Smooth muscle cell (in vitro differentiated cells): ENCODE results near the gene HOXD10. TPM values are rescaled to one million over a fixed set of nuclear protein-coding genes. Genes with fewer than 3 reads are reported as not detected.

ENCODE experiments used
- DNase-seq: peaks from one replicate; lab custom pipeline; 2025; ENCODE audit not compliant: unreplicated experiment; lab: John Stamatoyannopoulos, UW
- H2AFZ ChIP-seq: fragments of 200-600 bp; sonication (generic); 2 replicates; pipeline ENCODE4 v1.6.0; 2016; ENCODE audit warnings: antibody characterized with exemption, low read depth, mild to moderate bottlenecking
- H3F3A ChIP-seq: fragments of 200-600 bp; sonication (generic); 2 replicates; pipeline ENCODE4 v1.6.0; 2017; ENCODE audit warnings: antibody characterized with exemption, low read depth
- H3K27ac ChIP-seq: fragments of 200-600 bp; sonication (generic); 2 replicates; pipeline ENCODE4 v1.5.1; 2016; ENCODE audit warnings: low read depth, mild to moderate bottlenecking
- H3K27me3 ChIP-seq: fragments of 200-600 bp; sonication (generic); 2 replicates; pipeline ENCODE4 v1.6.1; 2016; ENCODE audit warnings: low read depth, mild to moderate bottlenecking
- H3K36me3 ChIP-seq: fragments of 200-600 bp; sonication (generic); 2 replicates; pipeline ENCODE4 v1.5.1; 2016; ENCODE audit warnings: low read depth
- H3K4me1 ChIP-seq: fragments of 200-600 bp; sonication (generic); 2 replicates; pipeline ENCODE4 v1.5.1; 2016; ENCODE audit warnings: low read depth
- H3K4me2 ChIP-seq: fragments of 200-600 bp; sonication (generic); 2 replicates; pipeline ENCODE4 v1.6.0; 2016; ENCODE audit warnings: mild to moderate bottlenecking
- H3K4me3 ChIP-seq: fragments of 200-600 bp; sonication (generic); 2 replicates; pipeline ENCODE4 v1.5.1; 2016; ENCODE audit warnings: mild to moderate bottlenecking
- H3K79me2 ChIP-seq: fragments of 200-600 bp; sonication (generic); 2 replicates; pipeline ENCODE4 v1.6.0; 2016; ENCODE audit warnings: low read depth, mild to moderate bottlenecking
- H3K9ac ChIP-seq: fragments of 200-600 bp; sonication (generic); 2 replicates; pipeline ENCODE4 v1.6.0; 2016; ENCODE audit warnings: low read depth
- H3K9me3 ChIP-seq: fragments of 200-600 bp; sonication (generic); replicated peaks from 2 replicates; pipeline ENCODE4 v1.5.1; 2016; ENCODE audit warnings: low read depth
- H4K20me1 ChIP-seq: fragments of 200-600 bp; sonication (generic); 2 replicates; pipeline ENCODE4 v1.6.0; 2016; ENCODE audit warnings: low read depth
- WGBS: methylation state at CpG from one replicate; pipeline ENCODE4 v1.1.7; 2016; ENCODE audit warnings: low lambda C conversion rate; 5-methylcytosine and 5-hydroxymethylcytosine counted together
- polyA plus RNA-seq: library from polyadenylated mRNA; unstranded; fragments of >200 nt; fragmentation: Nextera tagmentation; extraction: Ambion mirVana; gene quantifications from 2 replicates; pipeline ENCODE4 v1.2.1, GENCODE V29; 2016
- total RNA-seq: library from RNA; depleted of rRNA; stranded (reverse); fragments of >200 nt; gene quantifications from 2 replicates; pipeline ENCODE4 v1.2.3, GENCODE V29; 2014
- TF ChIP-seq, protein P1 (sequence below): fragments of 200-600 bp; sonication (generic); IDR thresholded peaks from 2 replicates; pipeline ENCODE4 v1.5.1; 2017; ENCODE audit warnings: borderline replicate concordance, mild to moderate bottlenecking, antibody characterized with exemption; ENCODE audit not compliant: insufficient read depth, poor library complexity, severe bottlenecking

Gene HOXD10
- total and polyA plus RNA-seq, 2 experiments from 2014 or later = 9.9 to 11.4 TPM

DNA sequence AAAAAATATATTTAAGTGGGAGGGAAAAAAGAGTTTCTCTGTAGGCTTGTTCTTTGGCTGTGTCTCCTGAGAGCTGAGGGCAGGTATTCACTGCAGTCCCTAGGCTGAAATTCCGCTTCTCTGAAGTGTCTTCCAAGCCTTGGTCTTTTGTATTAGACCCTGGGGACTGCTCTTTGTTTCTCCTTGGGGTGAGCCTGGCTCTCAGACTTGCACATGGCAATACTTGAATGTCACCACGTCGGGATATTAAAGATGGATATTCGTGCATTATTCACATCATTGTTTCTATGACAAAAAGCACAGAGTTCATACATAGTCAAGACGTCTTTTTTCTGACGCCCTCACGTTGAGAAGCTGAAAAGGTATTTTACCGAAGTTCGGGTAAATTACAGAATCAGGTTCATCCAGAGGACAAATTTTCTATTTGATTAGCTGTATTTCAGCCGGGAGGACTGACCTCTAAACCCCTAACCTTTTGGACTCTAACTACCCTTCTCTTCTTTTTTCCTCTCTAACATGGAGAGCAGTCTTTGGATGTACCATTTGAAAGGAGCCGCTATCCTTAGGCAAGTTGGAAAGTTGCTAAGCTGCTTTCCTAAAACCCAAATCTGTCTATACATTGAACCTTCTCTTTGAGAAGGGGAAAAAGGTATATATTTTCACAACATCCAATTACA is 38.1 kb downstream of the HOXD10 start:
- Histone ChIP-seq H3K9ac (no peak overlapping the region), H3K9me3 (no peaks in the 10 kb centered on the region), H3K27ac (no peak overlapping the region), H3K4me3 (no peak overlapping the region), H3F3A (no peaks in the 10 kb centered on the region), H3K4me1 (peaks cover 11% of the 10 kb centered on the region), H3K4me2 (no peak overlapping the region), H3K27me3 (peaks cover 100% of the 10 kb centered on the region), H3K36me3 (no peaks in the 10 kb centered on the region), H2AFZ (no peak overlapping the region), H4K20me1 (peaks cover 4% of the 10 kb centered on the region), H3K79me2 (no peaks in the 10 kb centered on the region)
- 21% methylated on average over 11 of the region's 11 CpGs for WGBS
- no peak for DNase-seq
- TF ChIP-seq, protein P1, sequence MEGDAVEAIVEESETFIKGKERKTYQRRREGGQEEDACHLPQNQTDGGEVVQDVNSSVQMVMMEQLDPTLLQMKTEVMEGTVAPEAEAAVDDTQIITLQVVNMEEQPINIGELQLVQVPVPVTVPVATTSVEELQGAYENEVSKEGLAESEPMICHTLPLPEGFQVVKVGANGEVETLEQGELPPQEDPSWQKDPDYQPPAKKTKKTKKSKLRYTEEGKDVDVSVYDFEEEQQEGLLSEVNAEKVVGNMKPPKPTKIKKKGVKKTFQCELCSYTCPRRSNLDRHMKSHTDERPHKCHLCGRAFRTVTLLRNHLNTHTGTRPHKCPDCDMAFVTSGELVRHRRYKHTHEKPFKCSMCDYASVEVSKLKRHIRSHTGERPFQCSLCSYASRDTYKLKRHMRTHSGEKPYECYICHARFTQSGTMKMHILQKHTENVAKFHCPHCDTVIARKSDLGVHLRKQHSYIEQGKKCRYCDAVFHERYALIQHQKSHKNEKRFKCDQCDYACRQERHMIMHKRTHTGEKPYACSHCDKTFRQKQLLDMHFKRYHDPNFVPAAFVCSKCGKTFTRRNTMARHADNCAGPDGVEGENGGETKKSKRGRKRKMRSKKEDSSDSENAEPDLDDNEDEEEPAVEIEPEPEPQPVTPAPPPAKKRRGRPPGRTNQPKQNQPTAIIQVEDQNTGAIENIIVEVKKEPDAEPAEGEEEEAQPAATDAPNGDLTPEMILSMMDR = no peak

DNA sequence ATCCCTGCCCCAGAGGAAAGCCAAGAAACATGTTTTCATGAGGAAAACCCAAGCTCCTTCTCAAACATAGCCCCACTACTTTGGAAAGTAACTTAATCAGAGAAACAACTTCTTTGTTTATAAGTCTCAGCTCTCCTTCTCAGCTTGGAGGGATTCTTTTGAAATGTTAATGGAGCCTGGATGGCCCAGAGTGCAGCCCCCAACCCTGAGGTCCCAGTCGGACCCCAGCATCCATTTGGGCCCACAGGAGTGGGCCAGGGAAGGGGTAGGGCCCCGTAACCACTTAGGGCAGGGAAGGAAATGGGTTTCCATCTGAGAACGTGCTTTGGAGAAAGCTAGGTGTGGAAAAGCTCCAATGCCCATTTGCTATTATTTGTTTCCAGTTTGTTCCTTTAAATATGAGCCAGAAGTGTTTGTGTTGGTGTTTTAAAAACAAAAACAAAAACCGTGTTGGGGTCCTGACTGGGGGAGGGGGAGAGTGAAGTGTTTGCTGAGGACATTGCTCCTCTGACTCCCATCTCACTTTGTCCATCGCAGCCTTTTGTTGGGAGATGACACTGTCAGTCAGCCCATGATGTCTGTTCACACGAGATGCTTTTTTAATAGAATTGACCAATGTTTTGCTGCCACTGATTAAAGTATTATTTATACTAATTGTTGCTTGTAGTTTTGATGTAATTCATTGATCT is 38.9 kb downstream of the HOXD10 start:
- 7% methylated on average over 6 of the region's 6 CpGs for WGBS

DNA sequence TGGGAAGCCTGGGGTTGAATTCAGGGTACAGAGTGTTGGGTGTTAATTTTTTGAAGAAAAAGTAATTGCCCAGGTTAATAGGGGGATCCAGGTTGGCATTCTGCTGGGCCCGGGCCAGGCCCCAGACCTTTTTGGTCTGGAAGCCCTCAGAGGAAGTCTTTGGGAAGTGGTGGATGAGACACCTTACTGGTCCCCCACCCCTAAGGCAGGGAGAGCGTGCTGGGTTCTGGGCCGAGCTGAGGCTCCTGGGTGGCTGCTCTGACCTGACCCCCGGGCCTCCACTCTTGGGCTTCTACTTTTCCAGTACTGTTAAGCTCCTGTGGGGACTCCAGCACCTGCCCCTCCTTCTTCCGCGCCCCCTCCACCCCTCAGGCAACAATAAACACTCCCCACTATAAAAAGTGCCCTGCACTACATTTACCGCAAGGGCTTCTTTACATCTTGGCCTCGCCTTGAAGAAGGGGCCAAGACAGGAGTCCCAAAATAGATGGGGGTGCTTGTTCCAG is 39.8 kb downstream of the HOXD10 start:
- TF ChIP-seq, protein P1 = no peak
- H3K9ac ChIP-seq = no peak overlapping the region
- H3K27ac ChIP-seq = no peak overlapping the region
- H3K27me3 ChIP-seq = peaks cover 100% of the 10 kb centered on the region
- no peak overlapping the region for H2AFZ ChIP-seq
- peaks cover 11% of the 10 kb centered on the region for H3K4me1 ChIP-seq
- H3K4me2 ChIP-seq = no peak overlapping the region
- H4K20me1 ChIP-seq = peaks cover 4% of the 10 kb centered on the region
- no peaks in the 10 kb centered on the region for H3K9me3 ChIP-seq
- no peaks in the 10 kb centered on the region for H3F3A ChIP-seq
- no peak overlapping the region for H3K4me3 ChIP-seq
- no peak for DNase-seq
- H3K36me3 ChIP-seq = no peaks in the 10 kb centered on the region
- H3K79me2 ChIP-seq = no peaks in the 10 kb centered on the region
- 19% methylated on average over 7 of the region's 8 CpGs for WGBS

More for the DNA sequence above, 38.9 kb downstream of the HOXD10 start:
- no peaks in the 10 kb centered on the region for H3F3A ChIP-seq
- TF ChIP-seq, protein P1 = no peak
- no peaks in the 10 kb centered on the region for H3K79me2 ChIP-seq
- no peaks in the 10 kb centered on the region for H3K36me3 ChIP-seq
- no peak overlapping the region for H2AFZ ChIP-seq
- H3K27me3 ChIP-seq = peaks cover 100% of the 10 kb centered on the region
- H3K4me3 ChIP-seq = no peak overlapping the region
- H3K4me2 ChIP-seq = no peak overlapping the region
- peaks cover 4% of the 10 kb centered on the region for H4K20me1 ChIP-seq
- H3K9me3 ChIP-seq = no peaks in the 10 kb centered on the region
- H3K9ac ChIP-seq = no peak overlapping the region
- H3K4me1 ChIP-seq = peaks cover 11% of the 10 kb centered on the region
- H3K27ac ChIP-seq = no peak overlapping the region
- DNase-seq = no peak
